Activated CD4-positive, alpha-beta T cell treated with anti-CD3 and anti-CD28 coated beads for 24 hours (primary cell): ENCODE data around the gene DLGAP1.

Source experiments
- DNase-seq, 2 donors: peaks; one replicate each; pipeline ENCODE4 v3.0.0-alpha.2; 2020; ENCODE audit warnings: low read depth in 2 of 2

Gene DLGAP1

DNA sequence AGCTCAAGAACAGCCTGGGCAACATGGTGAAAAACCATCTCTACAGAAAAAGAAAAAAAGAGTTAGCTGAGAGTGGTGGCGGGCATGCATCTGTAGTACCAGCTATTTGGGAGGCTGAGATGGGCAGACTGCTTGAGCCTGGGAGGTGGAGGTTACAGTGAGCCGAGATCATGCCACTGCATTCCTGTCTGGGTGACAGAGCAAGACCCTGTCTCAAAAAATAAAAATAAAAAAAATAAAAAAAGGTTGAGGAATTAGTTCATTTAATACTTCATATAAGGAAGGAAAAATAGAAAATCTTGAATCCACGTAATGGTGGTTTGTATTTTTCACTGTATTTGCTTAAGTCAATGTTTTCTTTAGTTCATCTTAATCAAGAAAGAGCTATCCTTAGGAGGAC, 763.4 kb downstream of the DLGAP1 start:
- DNase-seq: no peak

DNA sequence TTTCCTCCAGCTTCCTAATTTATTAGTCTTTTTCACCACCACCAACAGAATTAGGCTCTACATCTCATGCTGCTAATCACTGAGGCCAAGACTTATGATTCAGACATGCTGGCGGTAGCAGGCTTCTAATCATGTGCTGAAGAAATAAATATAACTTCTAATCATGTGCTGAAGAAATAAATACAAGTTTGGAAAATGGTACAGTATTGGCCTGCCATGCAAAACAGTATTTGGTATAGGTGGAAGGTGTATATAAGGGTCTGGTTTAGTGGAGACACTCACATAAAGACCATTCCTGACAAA, 764.4 kb downstream of the DLGAP1 start:
- DNase-seq: no peak

DNA sequence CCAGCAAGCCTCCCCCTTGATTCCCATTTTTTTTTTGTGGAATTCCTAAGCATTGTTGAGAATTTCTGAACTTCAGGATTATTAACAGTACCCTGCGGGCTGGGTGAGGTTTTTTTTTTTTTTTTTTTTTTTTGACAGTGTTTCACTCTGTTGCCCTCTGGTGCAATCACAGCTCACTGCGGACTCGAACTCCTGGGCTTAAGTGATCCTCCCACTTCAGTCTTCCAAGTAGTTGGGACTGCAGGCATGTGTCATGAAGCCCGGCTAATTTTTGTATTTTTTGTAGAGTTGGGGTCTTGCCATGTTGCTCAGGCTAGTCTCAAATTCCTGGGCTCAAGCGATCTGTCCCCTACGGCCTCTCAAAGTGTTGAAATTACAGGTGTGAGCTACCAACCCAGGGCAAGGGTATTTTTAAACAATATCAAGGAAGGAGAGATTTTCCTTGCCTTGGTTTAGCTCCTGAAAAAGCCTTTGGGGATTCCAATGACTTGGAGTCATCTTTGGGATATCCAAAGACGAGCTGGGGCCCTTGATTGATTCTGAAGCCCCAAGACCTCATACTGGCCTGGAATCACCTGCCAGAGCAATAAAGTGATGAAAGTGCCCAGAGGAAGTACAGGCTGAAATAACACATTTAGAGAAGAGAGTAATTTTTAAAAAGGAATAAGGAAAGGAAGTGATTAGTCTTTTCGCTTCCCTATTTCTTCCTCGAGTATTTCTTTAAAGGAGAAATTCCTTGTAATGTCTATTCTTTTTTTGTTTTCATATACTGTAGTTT, 764.9 kb downstream of the DLGAP1 start:
- no peak for DNase-seq

DNA sequence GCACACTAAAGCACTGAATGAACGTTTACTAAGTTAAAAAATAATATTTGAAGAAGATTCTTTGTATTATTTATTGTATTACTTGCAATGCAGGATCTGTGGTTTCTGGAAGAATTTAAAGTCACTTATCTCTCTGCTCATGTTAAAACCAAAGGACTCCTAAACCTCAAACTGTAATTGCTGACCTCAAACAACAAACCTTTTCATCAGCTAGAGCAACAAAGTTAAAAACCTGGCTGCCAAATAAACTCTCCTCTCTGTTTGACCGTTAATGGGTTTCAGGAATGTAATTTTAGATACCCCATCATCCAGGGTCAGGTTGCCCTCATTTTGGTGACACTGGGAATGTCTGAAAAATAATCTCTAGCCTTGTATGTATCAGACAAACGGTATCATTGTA, 766.0 kb downstream of the DLGAP1 start:
- no peak for DNase-seq

DNA sequence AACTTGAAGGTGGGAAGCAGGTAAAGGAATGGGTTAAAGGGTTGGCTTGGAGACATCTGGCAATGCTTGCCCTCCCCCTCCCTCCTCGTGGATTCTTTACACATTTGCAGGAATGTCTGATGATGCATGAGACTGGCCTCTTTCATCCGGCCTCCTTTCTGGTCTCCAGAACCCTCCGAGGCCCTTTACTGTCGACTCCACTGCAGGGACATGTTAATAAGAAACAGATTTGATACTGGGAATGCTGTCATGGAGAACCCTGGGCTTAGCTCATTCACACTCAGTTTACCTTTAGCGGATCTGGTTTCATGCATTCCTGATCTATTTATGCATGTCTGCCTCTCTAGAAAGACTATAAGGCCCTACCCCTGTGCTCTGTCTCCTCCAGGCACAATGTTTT, 766.4 kb downstream of the DLGAP1 start:
- no peak for DNase-seq

DNA sequence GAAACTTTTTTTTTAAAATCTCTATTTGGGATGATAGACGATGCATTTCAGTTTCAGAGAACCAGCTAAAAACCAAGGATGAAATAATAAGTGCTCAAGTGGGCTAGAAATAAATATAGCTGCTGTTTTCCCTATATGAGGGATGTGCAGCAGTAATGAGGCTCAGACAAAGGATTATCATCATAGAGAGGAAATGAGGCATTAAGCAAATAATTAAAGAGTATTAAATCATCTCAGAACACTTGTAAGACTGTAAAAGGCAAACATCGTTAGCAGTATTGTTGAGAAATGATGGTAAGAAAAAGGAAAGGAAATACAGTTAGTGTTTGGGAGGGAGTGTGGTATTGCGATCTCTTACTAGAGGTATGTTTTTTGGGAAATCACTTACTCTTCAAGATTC, 771.6 kb downstream of the DLGAP1 start:
- no peak for DNase-seq

DNA sequence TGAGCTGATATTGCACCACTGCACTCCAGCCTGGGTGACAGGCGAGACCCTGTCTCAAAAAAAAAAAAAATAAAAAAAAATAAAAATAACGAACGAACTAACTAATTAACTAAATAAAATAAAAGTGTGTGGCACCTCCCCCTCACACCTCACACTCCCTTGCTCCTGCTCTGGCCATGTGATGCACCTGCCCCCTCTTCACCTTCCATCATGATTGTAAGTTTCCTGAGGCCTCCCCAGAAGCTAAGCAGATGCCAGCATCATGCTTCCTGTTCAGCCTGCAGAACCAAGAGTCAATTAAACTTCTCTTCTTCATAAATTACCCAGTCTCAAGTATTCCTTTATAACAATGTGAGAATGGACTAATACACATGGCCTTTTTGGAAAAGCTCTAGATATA, 773.0 kb downstream of the DLGAP1 start:
- no peak for DNase-seq

DNA sequence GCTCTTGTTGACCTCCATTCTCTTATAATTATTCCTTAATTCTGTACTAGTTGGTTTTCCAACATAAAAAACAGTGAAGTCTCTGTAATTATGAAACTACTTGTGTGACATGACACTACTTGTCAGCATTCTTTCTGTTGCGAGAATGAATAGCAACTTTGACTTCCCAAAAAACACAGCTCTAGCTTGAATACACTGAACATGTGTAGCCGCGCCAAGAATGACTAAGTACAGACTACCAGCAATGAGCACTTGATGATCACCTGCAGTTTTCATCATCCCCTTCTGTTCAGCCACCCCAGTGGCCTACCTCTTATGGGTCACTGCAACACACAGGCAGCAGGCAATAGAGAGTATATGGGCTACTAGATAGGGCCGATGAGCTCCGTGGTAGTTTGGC, 775.9 kb downstream of the DLGAP1 start:
- no peak for DNase-seq

DNA sequence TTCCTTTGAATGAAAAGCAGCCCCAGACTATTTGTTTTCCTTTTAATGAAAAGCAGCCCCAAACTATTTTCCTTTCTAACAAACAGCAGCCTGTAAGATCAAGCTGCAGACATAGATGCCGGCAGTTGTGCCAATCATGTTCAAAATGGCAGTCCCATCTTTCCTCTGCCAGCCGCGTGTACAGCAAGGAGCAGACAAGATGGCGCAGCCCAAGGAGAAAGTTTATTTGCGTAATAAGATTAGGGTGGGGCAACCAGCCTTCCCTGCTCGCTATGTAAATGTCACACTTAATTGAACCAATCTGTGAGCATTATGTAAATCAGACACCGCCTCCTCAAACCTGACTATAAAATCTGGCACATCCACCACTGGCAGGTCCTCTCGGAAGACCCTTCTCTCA, 779.1 kb downstream of the DLGAP1 start:
- DNase-seq: no peak

DNA sequence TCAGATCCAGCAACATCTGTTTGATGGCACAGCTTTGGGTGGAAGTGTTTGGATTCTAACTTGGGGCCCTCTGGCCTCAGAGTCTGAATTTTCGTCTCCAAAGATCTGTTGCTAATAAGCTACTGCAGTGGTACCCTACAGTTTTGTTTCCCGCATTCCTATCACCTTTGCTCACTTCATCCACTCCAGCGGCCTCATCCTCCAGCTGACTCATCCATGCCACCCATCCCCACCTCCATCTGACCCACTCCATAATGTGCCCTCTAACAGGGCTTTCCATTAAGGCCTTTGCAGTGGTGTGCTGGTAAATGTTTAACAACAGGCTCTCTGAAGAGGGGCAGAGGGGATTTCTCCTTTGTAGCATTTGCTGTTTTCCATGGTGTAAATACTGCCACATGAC, 779.7 kb downstream of the DLGAP1 start:
- DNase-seq: no peak

DNA sequence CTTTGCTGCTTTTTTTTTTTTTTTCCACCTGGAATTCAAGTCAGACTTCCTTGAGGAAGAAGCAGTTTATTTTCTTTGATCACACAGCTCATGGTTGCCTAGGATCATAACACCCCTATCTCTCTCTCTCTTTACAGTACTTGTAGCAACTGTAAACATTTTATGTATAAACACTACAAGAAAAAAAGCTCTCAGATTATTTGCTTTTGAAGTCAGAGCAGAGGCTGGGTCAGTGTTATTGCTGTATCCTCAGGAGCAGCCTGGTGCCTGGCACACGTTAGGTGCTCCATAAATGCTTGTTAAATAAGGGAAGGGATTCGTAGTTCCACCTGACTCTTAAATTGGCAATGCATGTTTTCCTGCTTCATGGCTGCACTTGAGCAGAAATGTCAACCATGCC, 783.9 kb downstream of the DLGAP1 start:
- no peak for DNase-seq

DNA sequence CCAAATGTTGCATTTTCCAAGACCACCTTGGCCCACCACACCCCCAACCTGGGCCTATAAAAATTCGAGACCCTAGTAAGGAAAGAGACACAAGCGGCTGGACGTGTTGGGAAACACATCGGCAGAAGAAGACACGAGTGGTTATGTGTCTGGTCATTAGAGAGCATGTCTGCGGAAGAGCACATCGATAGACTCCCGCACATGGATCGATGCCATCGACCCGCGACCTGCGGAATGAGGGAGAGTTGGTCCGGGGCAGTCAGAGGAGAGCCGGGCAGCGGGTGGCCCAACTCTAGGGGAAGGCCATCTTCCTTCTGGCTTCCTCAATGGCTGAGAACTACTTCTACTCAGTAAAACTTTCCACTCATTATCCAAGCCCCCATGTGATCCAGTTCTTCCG, 785.7 kb downstream of the DLGAP1 start:
- no peak for DNase-seq

DNA sequence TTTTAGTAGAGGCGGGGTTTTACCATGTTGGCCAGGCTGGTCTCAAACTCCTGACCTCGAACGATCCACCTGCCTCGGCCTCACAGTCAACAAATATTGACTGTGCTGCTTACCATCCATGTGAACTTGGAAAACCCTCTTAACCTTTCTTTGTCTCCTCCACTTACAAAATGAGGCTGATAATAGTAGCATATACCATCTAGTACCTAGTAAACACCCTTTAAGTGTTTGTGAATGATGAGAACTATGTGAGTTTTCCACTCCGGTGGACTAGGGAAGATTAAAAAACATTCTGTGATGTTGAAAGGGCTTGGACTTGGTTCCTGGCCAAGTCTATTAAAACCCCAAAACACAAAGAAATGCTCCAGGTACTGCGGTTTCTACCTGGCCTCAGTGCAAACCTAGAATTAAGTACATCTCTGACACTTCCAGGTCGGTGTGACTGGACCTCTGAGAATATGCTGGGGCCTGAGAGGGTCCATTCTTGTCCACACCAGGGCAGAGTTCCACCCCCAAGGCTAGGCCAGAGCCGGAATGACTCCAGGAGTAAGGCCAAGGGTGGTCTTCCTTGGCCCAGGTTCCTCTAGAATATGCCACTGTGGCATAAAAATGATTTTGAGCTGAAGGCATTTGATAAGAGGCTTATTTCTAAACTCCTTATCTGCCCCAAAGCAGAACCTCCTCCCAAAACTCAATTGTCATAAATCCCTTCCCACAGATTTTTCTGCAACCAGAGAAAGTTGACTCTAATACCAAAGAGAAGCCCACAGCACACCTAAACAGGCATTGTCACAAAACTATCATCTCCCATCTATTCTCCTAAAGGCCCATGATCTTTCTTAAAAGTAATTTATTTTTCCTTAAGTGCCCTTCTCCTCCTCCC, 787.6 kb downstream of the DLGAP1 start:
- no peak for DNase-seq

DNA sequence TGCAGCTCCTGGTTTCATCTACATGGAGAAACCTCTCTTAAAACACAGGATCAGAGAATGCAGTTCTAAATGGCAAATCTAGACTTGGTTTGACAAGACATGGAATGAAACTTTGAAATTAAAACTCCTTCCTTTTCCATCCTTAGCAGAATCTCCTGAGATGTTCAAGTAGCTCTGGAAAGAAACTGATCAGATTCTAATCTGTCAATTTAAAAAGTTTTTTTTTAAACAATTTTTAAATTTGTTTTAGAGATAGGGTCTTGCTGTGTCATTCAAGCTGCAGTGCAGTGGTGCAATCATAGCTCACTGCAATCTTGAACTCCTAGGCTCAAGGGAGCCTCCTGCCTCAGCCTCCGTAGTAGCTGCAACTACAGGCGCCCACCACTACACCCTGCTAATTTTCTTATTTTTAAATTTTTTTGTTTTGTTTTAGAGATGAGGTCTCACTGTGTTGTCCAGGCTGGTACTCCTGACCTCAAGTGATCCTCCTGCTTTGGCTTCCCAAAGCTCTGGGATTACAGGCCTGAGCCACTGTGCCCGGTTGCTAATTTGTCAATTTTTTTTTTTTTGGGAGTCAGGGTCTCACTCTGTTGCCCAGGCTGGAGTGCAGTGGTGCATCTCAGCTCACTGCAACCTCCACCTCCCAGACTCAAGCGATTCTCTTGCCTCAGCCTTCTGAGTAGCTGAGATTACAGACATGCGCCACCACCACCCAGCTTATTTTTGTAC, 788.4 kb downstream of the DLGAP1 start:
- no peak for DNase-seq

DNA sequence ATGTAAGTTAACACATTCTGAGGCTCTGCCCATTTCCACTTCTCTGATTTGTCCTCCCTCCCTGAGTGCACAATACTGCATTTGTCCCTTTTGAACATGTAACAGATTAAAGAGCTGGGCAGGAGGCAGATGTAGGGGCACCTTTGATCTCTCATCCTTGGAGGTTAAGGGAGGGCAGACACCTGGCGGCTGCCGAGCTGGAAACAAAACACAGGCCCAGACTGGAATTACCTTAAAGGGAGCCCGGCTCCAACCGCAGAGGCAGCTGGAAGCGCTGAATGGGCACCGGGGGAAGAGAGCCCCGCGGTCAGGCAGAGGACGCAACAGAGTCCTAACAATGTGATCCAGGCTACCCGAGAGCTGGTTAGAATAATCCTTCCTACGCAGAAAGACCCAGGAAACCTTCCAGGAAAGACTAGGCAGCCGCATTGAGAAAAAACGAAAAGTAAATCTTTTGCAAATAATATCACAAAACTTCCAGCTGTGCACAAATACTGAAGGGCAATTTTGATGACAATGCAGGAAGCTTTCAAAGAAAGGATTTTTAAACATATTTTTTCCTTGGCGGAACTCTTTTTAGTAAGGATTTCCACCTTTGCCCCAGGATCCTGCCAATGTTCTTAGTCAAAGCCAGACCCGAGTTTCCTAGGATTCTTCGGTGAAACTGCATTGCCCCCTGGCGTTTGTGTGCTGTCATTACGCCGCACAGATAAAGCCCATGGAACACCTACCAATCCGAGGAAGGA, 789.2 kb downstream of the DLGAP1 start:
- DNase-seq: peak; percentile 57 to 63

DNA sequence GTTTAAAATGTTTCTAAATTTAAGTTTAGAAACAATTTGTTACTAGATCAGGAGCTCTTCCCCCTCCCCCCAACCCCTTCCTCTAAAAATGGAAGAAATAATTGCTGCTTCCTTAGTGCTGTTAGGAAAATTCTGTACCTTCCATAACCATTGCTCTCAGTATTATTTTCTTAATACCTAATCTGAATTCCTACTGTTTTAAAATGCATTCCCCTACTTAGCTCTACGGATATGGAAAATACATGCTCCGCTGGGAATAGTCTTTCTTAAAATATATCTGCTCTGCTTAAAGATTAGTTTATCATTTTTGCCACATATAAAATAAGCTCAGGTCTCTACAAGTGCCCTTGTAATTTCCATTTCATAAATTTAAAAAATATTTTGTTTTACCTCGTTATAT, 789.9 kb downstream of the DLGAP1 start:
- no peak for DNase-seq

DNA sequence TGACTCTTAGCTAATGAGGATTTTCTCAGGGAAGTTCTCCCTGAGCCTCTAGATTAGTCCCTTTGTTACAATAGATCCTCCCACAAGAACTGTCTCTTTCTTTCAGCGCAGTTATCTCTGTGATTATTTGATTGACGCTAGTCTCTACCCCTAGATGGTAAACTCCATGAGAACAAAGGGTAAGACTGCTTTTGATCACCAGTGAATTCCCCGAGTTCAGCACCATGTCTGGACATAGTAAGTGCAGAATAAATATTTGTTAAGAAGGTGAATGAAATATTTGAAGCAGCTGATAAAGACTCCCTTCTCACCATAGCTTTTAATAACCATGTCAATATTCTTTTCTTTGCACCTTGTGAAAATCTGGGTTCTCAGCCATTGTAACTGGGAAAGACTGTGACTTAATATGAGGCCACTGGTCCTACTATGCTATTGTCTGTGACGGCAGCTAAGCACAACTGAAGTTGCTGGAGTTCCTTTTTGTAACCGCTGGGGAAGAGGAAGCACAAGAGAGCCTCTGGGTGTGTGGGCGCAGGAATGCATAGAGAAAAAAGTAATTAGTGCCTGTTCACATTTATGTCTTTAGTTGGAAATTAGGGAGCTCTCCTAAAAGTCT, 790.4 kb downstream of the DLGAP1 start:
- DNase-seq: peak in 1 of 2 donors; percentile 5

DNA sequence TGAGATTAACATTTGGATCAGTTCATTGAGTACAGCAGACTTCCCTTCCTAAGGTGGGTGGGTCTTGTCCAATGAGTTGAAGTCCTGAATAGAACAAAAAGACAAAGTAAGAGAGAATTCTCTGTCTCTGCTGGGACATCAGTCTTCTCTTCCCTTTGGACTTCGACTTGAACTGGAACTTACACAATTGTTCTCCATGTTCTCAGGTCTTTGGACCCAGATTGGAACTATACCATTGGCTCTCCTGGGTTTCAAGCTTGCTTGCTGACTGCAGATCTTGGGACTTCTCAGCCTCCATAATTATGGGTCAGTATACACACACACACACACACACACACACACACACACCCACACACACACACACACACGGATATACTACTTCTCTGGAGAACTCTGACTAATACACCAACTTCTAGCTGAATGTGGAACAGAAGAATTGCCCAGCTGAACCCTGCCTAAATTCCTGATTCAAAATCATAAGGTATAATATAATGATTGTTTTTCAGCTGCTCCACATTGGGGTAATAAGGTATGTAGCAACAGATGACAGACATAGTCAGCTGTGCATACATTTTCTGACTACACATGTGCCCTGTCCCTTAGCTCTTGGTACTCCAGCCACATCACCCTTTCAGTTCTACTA, 791.1 kb downstream of the DLGAP1 start:
- DNase-seq: no peak

DNA sequence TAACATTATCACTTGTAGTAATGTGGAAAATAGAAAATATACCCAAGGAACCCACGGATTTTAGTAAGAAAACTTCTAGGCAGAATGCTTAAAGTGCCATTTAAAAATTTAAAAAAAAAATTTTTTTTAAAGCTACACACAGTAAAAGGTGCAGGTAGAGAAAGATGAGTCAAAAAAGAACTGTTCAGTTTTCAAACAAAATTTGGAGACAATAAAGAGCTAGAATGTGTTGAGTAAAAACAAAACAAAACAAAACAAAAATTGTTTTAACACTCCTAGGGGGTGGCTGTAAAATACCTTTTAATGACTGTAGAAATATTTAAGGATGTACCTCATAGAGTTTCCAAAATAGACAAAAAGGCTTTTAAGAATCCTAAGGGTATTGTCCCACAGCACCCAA, 793.1 kb downstream of the DLGAP1 start:
- DNase-seq: no peak

DNA sequence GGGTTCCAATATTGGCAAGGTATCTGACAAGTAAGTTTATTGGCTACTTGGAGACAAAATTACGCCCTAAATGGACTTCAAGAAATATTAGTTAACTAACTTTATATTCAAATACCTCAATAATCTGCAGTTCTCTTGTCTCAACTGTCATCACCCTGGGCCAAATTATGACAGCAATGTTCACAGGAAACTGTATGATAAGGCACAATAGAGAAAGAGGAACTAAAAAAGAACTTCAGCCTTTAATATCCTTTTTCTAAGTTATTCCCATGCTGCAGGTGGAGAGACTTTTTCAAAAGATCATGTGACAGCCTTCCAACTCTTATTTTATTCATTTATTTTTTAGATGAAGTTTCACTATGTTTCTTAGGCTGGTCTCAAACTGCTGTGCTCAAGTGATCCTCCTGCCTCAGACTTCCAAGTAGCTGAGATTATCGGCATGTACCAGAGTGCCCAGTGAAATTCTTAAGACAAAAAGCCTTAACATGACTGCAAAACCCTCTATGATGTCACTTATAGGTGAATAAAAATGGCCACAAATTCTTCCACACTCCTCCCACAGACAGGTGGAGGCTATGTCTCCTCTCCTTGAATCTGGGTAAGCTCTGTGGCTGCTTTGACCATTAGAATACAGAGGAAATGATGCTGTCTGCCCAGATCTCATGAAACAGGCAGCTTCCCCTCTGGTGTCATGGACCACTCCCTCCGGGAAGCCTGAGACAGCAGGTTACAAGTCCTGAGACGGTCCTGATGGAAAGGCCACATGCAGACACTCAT, 794.2 kb downstream of the DLGAP1 start:
- no peak for DNase-seq
